Loucy (cell line): ENCODE results near the gene SLC6A6.

ENCODE experiments used
- H2AFZ ChIP-seq: fragments of 200-600 bp; sonication (generic); 2 replicates; pipeline ENCODE4 v1.6.0; 2016; ENCODE audit warnings: antibody characterized with exemption, mild to moderate bottlenecking, low read length, moderate library complexity
- H3F3A ChIP-seq: fragments of 200-600 bp; 2 replicates; pipeline ENCODE4 v1.6.0; 2016; ENCODE audit warnings: antibody characterized with exemption, low read depth, mild to moderate bottlenecking
- H3K27me3 ChIP-seq: fragments of 200-600 bp; sonication (generic); 2 replicates; pipeline ENCODE4 v1.6.1; 2014; ENCODE audit warnings: low read length, mild to moderate bottlenecking; ENCODE audit not compliant: insufficient read depth, poor library complexity, severe bottlenecking
- H3K36me3 ChIP-seq: fragments of 200-600 bp; sonication (generic); 2 replicates; pipeline ENCODE4 v1.6.1; 2016; ENCODE audit warnings: low read length; ENCODE audit not compliant: insufficient read depth
- H3K4me1 ChIP-seq: fragments of 200-600 bp; sonication (generic); 2 replicates; pipeline ENCODE4 v1.5.1; 2014; ENCODE audit warnings: low read length, mild to moderate bottlenecking; ENCODE audit not compliant: insufficient read depth, poor library complexity, severe bottlenecking
- H3K4me2 ChIP-seq: fragments of 200-600 bp; sonication (generic); 2 replicates; pipeline ENCODE4 v1.6.0; 2014; ENCODE audit warnings: antibody characterized with exemption, low read length, low read depth, mild to moderate bottlenecking; ENCODE audit not compliant: poor library complexity, severe bottlenecking
- H3K4me3 ChIP-seq: fragments of 200-600 bp; sonication (generic); 2 replicates; pipeline ENCODE4 v1.5.1; 2014; ENCODE audit warnings: low read length, mild to moderate bottlenecking, mixed read lengths; ENCODE audit not compliant: poor library complexity, severe bottlenecking
- H3K79me2 ChIP-seq: fragments of 200-600 bp; sonication (generic); 2 replicates; pipeline ENCODE4 v1.6.1; 2014; ENCODE audit warnings: low read length; ENCODE audit not compliant: insufficient read depth
- H3K9ac ChIP-seq: fragments of 200-600 bp; sonication (generic); 2 replicates; pipeline ENCODE4 v1.6.0; 2014; ENCODE audit warnings: mild to moderate bottlenecking, low read depth, low read length, moderate library complexity; ENCODE audit not compliant: poor library complexity, severe bottlenecking
- H3K9me2 ChIP-seq: fragments of 200-600 bp; sonication (generic); replicated peaks from 2 replicates; pipeline ENCODE4 v1.6.1; 2016; ENCODE audit warnings: low read depth, low read length, mixed read lengths
- H3K9me3 ChIP-seq: fragments of 200-600 bp; sonication (generic); 2 replicates; pipeline ENCODE4 v1.6.1; 2014; ENCODE audit warnings: mild to moderate bottlenecking, antibody characterized with exemption, low read length, low read depth; ENCODE audit not compliant: insufficient read depth
- H4K20me1 ChIP-seq: fragments of 200-600 bp; sonication (generic); 2 replicates; pipeline ENCODE4 v1.6.0; 2014; ENCODE audit warnings: antibody characterized with exemption, low read length, mild to moderate bottlenecking; ENCODE audit not compliant: insufficient read depth, poor library complexity, severe bottlenecking
- EZH2phosphoT487 ChIP-seq: fragments of 200-600 bp; IDR thresholded peaks from 2 replicates; pipeline ENCODE4 v1.6.1; 2018; ENCODE audit warnings: antibody characterized with exemption, mild to moderate bottlenecking, moderate library complexity, borderline replicate concordance
- TF ChIP-seq, protein P1 (sequence below): fragments of 200-600 bp; sonication (generic); conservative IDR thresholded peaks from 2 replicates; pipeline ENCODE4 v1.5.1; 2014; ENCODE audit warnings: mild to moderate bottlenecking, antibody characterized with exemption, low read length

Gene SLC6A6

DNA sequence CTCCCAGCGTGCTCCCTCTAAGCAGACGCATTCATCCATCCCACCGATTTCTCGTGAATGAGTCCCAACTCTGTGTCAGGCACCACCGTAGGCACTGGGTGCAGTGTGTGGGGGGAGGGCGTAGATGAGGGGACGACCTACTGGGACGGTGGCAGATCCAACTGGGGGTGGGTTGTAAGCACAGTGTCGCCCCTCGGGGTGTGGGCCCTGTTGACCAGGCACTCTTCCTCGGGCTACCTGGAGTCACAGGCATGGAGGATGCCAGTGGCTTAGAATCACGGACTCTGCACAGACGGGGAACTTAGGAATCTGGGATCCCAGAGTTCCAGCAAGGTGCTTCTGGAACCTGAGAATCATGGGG lies 66.2 kb downstream of the SLC6A6 start:
- Histone ChIP-seq H3K4me2 (no peak overlapping the region), H4K20me1 (no peaks in the 10 kb centered on the region), H3K4me3 (no peak overlapping the region), H3K4me1 (no peaks in the 10 kb centered on the region), H3K79me2 (no peaks in the 10 kb centered on the region), H3K36me3 (peaks cover 40% of the 10 kb centered on the region; the same call in 1 of the 2 replicates), H3K9me3 (no peaks in the 10 kb centered on the region), H2AFZ (no peak overlapping the region), H3K27me3 (no peaks in the 10 kb centered on the region), H3F3A (no peaks in the 10 kb centered on the region), H3K9me2 (no peaks in the 10 kb centered on the region), H3K9ac (no peak overlapping the region)
- TF ChIP-seq, protein P1, sequence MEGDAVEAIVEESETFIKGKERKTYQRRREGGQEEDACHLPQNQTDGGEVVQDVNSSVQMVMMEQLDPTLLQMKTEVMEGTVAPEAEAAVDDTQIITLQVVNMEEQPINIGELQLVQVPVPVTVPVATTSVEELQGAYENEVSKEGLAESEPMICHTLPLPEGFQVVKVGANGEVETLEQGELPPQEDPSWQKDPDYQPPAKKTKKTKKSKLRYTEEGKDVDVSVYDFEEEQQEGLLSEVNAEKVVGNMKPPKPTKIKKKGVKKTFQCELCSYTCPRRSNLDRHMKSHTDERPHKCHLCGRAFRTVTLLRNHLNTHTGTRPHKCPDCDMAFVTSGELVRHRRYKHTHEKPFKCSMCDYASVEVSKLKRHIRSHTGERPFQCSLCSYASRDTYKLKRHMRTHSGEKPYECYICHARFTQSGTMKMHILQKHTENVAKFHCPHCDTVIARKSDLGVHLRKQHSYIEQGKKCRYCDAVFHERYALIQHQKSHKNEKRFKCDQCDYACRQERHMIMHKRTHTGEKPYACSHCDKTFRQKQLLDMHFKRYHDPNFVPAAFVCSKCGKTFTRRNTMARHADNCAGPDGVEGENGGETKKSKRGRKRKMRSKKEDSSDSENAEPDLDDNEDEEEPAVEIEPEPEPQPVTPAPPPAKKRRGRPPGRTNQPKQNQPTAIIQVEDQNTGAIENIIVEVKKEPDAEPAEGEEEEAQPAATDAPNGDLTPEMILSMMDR, result no peak
- TF ChIP-seq EZH2phosphoT487, result no peak

DNA sequence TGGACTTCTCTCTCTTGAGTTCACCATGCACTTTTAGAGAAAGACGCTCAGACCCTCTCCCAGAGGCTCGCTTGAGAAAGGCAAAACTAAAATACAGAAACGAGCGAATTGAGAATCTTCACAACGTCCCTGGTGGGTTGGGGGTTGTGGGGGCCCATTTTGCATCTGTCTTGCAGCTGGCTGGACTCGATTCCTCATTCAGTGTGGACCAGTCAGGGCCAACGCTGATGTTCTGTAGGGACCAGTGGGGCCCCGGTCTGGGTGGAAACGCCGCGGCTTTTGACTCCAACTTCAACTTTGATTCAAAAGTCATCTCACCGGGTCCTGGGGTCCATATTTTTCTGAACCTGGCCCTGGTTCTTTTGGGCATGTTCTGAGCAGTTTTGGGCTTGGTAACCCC lies 68.1 kb downstream of the SLC6A6 start:
- Histone ChIP-seq H3K36me3 (peaks cover 50% of the 10 kb centered on the region; the same call in 1 of the 2 replicates), H4K20me1 (no peaks in the 10 kb centered on the region), H3K9ac (no peak overlapping the region), H3F3A (no peaks in the 10 kb centered on the region), H3K27me3 (no peaks in the 10 kb centered on the region), H3K4me2 (no peak overlapping the region), H3K4me1 (no peaks in the 10 kb centered on the region), H2AFZ (no peak overlapping the region), H3K9me3 (no peaks in the 10 kb centered on the region), H3K4me3 (no peak overlapping the region), H3K79me2 (no peaks in the 10 kb centered on the region), H3K9me2 (no peaks in the 10 kb centered on the region)
- TF ChIP-seq, protein P1, result no peak

DNA sequence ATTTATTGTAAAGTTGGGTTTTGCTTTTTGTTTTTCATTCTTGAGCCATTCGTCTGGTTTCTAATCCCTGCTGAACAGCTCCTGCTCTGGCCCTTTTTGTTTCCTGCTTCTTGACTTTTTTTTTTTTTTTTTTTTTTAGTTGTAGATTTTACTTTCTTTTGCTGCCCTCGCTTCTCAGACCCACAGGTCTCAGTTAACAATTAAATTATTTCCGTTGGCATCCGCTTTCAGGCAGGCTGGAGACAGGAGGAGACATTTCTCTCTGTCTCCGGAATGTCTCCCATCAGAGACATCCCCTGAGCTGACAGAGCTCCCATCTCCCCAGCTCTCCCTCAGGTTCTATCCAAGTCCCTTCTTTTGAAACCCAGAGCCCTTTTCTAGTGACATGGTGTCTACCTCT lies 68.6 kb downstream of the SLC6A6 start:
- H3K4me2 ChIP-seq, result no peak overlapping the region
- H3K79me2 ChIP-seq, result no peaks in the 10 kb centered on the region
- H3K9ac ChIP-seq, result no peak overlapping the region
- no peak overlapping the region for H3K4me3 ChIP-seq
- H4K20me1 ChIP-seq, result no peaks in the 10 kb centered on the region
- no peaks in the 10 kb centered on the region for H3K27me3 ChIP-seq
- H3F3A ChIP-seq, result no peaks in the 10 kb centered on the region
- no peaks in the 10 kb centered on the region for H3K4me1 ChIP-seq
- peaks cover 53% of the 10 kb centered on the region; the same call in 1 of the 2 replicates for H3K36me3 ChIP-seq
- H3K9me3 ChIP-seq, result no peaks in the 10 kb centered on the region
- no peaks in the 10 kb centered on the region for H3K9me2 ChIP-seq
- TF ChIP-seq, protein P1, result no peak
- TF ChIP-seq EZH2phosphoT487, result no peak
- H2AFZ ChIP-seq, result no peak overlapping the region
